Breast epithelium (tissue), 3 donors: ENCODE measurements around the gene GRK5.

Experiments
- POLR2A ChIP-seq: fragments of 450-650 bp; IDR thresholded peaks from one replicate; pipeline ENCODE4 v1.6.1; 2016; ENCODE audit warnings: antibody characterized with exemption, mild to moderate bottlenecking, moderate library complexity
- POLR2AphosphoS5 ChIP-seq, 3 donors: sonication (generic); formaldehyde crosslinking; IDR thresholded peaks; one replicate each; pipeline ENCODE4 v1.6.1; 2017; ENCODE audit warnings: antibody characterized with exemption in 3 of 3
- TF ChIP-seq, protein P1 (sequence below), 3 donors: fragments of 450-650 bp; IDR thresholded peaks; one replicate each; pipeline ENCODE4 v1.5.1; 2016 to 2017; ENCODE audit warnings: antibody characterized with exemption in 3 of 3, mild to moderate bottlenecking in 3 of 3, moderate library complexity in 3 of 3

DNA sequence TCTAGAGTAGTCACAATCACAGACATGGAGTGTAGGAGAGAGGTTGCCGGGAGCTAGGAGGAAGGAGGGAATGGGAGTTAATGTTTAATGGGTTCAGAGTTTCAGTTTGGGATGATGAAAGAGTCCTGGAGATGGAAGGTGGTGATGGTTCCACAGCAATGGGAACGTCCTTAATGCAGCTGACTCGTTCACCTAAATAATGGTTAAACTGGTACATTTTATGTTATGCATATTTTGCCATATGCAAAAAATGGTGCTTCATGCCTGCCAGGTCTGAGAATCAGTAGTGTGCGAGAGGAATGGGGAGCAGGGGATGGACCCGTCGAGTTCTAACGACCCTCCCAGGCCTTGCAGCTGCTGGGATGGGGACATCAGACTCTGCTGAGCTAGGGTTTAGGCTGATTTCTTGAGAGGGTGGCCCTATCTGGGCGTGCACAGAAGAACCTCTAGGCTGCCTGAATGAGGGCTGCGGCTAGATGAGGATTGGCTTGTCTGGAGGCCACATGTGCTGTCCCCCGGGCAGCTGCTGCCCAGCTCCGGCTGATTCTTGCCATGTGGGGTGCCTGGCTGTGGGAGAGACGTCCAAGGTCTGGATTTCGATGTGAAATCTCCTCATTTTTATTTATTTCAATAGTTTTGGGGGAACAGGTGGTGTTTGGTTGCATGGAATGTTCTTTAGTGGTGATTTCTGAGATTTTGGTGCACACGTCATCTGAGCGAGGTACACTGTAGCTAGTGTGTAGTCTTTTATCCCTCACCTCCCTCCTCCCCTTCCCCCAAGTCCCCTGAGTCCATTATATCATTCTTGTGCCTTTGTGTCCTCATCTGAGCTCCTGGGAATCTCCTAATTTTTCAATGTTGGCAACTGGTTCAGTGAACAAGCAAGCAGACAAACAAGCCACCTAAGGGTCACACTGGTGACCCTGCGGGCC is 116.0 kb downstream of the GRK5 start:
- TF ChIP-seq, protein P1, sequence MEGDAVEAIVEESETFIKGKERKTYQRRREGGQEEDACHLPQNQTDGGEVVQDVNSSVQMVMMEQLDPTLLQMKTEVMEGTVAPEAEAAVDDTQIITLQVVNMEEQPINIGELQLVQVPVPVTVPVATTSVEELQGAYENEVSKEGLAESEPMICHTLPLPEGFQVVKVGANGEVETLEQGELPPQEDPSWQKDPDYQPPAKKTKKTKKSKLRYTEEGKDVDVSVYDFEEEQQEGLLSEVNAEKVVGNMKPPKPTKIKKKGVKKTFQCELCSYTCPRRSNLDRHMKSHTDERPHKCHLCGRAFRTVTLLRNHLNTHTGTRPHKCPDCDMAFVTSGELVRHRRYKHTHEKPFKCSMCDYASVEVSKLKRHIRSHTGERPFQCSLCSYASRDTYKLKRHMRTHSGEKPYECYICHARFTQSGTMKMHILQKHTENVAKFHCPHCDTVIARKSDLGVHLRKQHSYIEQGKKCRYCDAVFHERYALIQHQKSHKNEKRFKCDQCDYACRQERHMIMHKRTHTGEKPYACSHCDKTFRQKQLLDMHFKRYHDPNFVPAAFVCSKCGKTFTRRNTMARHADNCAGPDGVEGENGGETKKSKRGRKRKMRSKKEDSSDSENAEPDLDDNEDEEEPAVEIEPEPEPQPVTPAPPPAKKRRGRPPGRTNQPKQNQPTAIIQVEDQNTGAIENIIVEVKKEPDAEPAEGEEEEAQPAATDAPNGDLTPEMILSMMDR (IDR thresholded peaks at IDR 0.05): no peak
- TF ChIP-seq POLR2A (no peak), POLR2AphosphoS5 (IDR thresholded peaks at IDR 0.05) (no peak)
